Body of pancreas (tissue), 4 donors: ENCODE measurements around the gene DUSP8. TPM values are rescaled to one million over a fixed set of nuclear protein-coding genes. Genes with fewer than 3 reads are reported as not detected.
A peak's percentile ranks its signal among the peaks of the same experiment; 100 is the strongest.

Source experiments
- ATAC-seq: fragments of 150-250 bp; one replicate; pipeline ENCODE4 v1.9.1; 2016
- DNase-seq, 4 donors: peaks; one replicate each; pipeline ENCODE4 v3.0.0-alpha.2; 2019
- H3K27ac ChIP-seq, 4 donors: fragments of 200-600 bp; sonication (generic); 1 replicate in 3 of 4; 2 replicates in 1 of 4; pipeline versions ENCODE4 v1.5.1 to v1.6.1; 2016 to 2019; ENCODE audit warnings: mild to moderate bottlenecking in 1 of 4, mixed read lengths in 1 of 4, moderate library complexity in 1 of 4
- H3K27me3 ChIP-seq, 2 donors: fragments of 200-600 bp; sonication (generic); one replicate each; pipeline ENCODE4 v1.6.0; 2016; ENCODE audit warnings: mild to moderate bottlenecking in 1 of 2
- H3K36me3 ChIP-seq, 2 donors: fragments of 200-600 bp; sonication (generic); replicated peaks in 1 of 2; 2 replicates each; pipeline ENCODE4 v1.5.1; 2016; ENCODE audit warnings: low read depth in 2 of 2; ENCODE audit not compliant: insufficient read depth in 1 of 2
- H3K4me1 ChIP-seq: fragments of 200-600 bp; sonication (generic); one replicate; pipeline ENCODE4 v1.6.0; 2016
- H3K4me3 ChIP-seq, 2 donors: fragments of 200-600 bp; sonication (generic); 1 replicate in 1 of 2; 2 replicates in 1 of 2; pipeline ENCODE4 v1.5.1; 2016 to 2019
- H3K9me3 ChIP-seq, 3 donors: fragments of 200-600 bp; sonication (generic); 1 replicate in 2 of 3; 2 replicates in 1 of 3; pipeline ENCODE4 v1.5.1; 2016
- POLR2A ChIP-seq, 3 donors: fragments of 450-650 bp; IDR thresholded peaks; one replicate each; pipeline ENCODE4 v1.6.1; 2016; ENCODE audit warnings: antibody characterized with exemption in 3 of 3, mild to moderate bottlenecking in 2 of 3
- whole genome bisulfite sequencing, 2 donors: methylation state at CpG; one replicate each; pipeline ENCODE4 v1.1.5; 2017; 5-methylcytosine and 5-hydroxymethylcytosine counted together
- intact Hi-C: fragments of 100-400 bp; cut with DNase I; formaldehyde crosslinking; loops from one replicate; pipeline ENCODE4 v1.15.1; 2023
- total RNA-seq, 2 donors: library from RNA; depleted of rRNA; stranded (reverse); fragments of >200 nt; gene quantifications; one replicate each; pipeline ENCODE4 v1.1.0, GENCODE V29; 2016
- TF ChIP-seq, protein P1 (sequence below), 7 experiments: fragments of 450-650 bp in 4 of 7; fragments of 200-600 bp in 3 of 7; sonication (generic) in 3 of 7; IDR thresholded peaks; one replicate each; pipeline ENCODE4 v1.5.1; 2016 to 2019; ENCODE audit warnings: antibody characterized with exemption in 7 of 7

DUSP8 gene
- total RNA-seq, 2 donors from 2014 or later: 7.0 to 19.1 TPM

DNA sequence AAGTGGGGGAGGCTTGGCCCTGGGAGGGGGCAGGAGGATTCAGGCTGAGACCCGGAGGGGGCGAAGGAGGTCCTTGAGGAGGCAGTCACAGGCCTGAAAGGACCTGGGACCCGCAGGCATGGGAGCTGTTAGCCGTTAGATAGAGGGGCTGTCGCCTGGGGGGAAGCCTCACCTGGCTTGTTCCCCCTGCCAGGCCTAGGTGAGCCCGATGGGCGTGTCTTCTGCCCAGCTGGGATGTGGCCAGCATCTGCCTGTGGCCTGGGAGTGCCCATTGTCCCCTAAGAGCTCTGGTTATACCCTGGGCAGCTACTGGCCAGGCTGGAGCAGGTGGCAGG is 1.8 kb upstream of the DUSP8 start:
- peaks cover 41% of the 10 kb centered on the region for H3K4me1 ChIP-seq
- no peaks in the 10 kb centered on the region for H3K27me3 ChIP-seq
- intact Hi-C loops: no loop called here
- H3K36me3 ChIP-seq: no peaks in the 10 kb centered on the region
- ATAC-seq (peak; percentile 70), DNase-seq (peak; percentile 89 to 95 (median 94))
- 2 to 46% methylated on average over 3 to 7 of the region's 7 CpGs for WGBS, 2 donors
- TF ChIP-seq POLR2A (IDR thresholded peaks at IDR 0.05): peak; percentile 78 to 84 (median 83)
- TF ChIP-seq, protein P1, sequence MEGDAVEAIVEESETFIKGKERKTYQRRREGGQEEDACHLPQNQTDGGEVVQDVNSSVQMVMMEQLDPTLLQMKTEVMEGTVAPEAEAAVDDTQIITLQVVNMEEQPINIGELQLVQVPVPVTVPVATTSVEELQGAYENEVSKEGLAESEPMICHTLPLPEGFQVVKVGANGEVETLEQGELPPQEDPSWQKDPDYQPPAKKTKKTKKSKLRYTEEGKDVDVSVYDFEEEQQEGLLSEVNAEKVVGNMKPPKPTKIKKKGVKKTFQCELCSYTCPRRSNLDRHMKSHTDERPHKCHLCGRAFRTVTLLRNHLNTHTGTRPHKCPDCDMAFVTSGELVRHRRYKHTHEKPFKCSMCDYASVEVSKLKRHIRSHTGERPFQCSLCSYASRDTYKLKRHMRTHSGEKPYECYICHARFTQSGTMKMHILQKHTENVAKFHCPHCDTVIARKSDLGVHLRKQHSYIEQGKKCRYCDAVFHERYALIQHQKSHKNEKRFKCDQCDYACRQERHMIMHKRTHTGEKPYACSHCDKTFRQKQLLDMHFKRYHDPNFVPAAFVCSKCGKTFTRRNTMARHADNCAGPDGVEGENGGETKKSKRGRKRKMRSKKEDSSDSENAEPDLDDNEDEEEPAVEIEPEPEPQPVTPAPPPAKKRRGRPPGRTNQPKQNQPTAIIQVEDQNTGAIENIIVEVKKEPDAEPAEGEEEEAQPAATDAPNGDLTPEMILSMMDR (IDR thresholded peaks at IDR 0.05): no peak
- H3K9me3 ChIP-seq: no peaks in the 10 kb centered on the region
- peak overlapping the region; percentile 86 to 100 (median 94) for H3K27ac ChIP-seq
- peak overlapping the region in 1 of 2 donors; percentile 31 for H3K4me3 ChIP-seq

DNA sequence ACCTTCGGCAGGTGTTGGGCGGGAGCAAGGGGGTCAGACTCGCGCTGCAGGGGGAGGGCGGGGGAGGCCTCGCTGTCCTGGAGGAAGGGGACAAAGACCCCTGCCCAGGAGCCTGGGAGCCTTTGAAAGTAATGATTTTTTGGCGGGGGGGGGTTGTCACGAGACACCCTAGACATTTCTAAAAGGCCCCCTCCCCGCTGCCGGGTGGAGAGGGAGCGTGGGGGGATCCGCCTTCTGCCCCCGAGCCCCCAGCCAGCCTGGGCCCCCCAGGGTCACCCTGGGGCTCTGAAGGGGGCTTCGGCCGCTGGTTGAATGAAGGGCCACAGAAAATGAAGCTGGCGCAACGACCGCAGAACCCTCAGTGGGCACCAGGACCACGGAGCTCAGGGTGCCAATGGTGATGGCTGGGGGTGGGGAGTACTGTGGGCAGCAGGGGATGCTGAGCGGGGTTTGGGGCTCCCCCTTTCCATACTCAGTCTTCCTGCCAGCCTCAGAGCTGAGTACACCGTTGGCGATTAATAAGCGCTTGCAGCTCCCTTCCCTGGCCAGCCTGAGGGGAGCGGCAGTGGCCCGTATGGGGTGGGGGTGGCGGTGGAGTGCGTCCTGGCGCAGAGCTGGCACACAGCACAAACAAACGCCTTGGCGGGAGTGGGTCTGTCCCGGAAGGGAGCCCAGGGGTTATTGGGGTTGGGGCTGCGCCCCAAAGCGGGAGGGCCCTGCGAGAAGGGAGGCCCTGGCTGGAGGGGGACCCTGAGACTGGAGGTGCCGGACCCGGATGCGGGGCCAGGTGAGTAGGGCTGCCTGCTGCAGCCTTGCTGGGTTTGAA is 1.2 kb upstream of the DUSP8 start:
- no peaks in the 10 kb centered on the region for H3K27me3 ChIP-seq
- H3K36me3 ChIP-seq: no peaks in the 10 kb centered on the region
- WGBS, 2 donors: 1 to 4% methylated on average over 22 to 31 of the region's 37 CpGs
- ATAC-seq: peak; percentile 30
- H3K4me3 ChIP-seq: peak overlapping the region; percentile 13 to 84
- DNase-seq: peak; percentile 66 to 78 (median 71)
- H3K27ac ChIP-seq: peak overlapping the region; percentile 86 to 100 (median 94)
- intact Hi-C loops: no loop called here
- peaks cover 47% of the 10 kb centered on the region for H3K4me1 ChIP-seq
- no peak for TF ChIP-seq POLR2A (IDR thresholded peaks at IDR 0.05)
- TF ChIP-seq, protein P1 (IDR thresholded peaks at IDR 0.05): peak in 1 of 7 experiments; percentile 1
- H3K9me3 ChIP-seq: no peaks in the 10 kb centered on the region

DNA sequence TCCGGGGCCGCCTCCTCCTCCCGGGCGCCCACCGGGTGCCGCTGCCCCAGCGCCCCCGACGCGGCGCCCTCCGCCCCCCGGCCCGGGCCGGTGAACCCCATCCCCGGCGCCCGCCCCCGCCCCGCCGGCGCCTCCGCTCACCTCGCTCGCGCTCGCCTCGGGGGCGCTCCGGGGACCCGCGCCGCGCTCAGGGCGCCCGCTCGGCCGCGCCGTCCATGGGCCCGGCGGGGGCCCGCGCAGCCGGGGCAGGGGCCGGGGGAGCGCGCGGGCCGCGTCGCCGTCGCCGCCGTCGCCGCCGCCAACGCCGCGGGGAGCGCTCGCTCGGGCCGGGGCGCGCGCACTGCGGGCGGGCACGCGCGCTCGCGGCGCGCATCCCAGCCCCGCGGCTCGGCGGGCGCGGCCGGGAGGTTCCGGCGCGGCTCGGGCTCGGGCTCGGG is 293 bp downstream of the DUSP8 start:
- H3K4me3 ChIP-seq: peak overlapping the region in 1 of 2 donors; percentile 26
- no peaks in the 10 kb centered on the region for H3K9me3 ChIP-seq
- H3K4me1 ChIP-seq: peaks cover 62% of the 10 kb centered on the region
- WGBS, 2 donors: 0% methylated on average over 5 to 32 of the region's 91 CpGs
- H3K36me3 ChIP-seq: no peaks in the 10 kb centered on the region
- H3K27ac ChIP-seq: peak overlapping the region; percentile 72 to 88 (median 82)
- intact Hi-C loops: no loop called here
- no peak for ATAC-seq
- H3K27me3 ChIP-seq: no peaks in the 10 kb centered on the region
- TF ChIP-seq POLR2A (IDR thresholded peaks at IDR 0.05): no peak
- TF ChIP-seq, protein P1 (IDR thresholded peaks at IDR 0.05): no peak
- no peak for DNase-seq

DNA sequence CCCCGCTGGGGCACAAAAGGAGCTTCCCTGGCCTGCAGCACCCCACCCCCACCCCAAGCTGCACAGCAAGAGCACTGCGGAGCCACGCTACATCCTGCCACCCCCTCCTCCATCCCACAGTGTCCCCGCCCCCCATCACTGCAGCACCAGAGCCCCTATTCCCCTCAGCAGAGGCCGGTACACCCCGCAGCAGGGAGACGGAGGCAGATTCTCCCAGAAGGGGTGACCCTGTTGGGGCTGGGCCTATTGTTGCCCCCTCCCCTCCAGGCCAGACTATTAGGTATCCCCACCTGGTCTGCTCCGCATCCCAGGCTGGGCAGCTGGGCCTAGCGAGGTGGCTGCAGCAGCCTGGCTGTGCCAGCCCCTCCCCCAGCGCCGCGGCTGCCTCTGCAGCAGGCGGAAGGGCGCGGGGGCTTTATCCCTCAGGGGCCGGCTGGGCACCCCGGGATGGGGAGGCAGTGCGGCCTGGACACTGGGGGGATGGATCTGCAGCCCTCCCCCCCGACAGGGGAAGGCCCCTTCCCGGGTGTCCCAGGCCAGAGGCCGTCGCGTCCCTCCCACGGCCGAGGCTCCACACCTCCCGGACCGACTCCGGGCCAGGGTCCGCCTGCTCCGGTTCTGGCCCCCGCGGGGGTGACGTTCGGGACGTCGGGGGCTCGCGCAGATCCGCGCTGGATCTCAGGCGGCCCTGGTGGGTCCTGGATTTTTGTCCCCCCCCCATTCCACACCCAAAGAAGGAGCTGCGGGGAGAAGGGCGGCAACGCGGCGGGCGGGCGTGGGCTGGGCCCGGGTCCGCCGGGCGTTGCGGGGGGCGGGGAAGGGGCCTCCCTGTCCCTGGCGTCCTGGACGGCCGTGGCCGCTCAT is 943 bp downstream of the DUSP8 start:
- H3K27me3 ChIP-seq: no peaks in the 10 kb centered on the region
- no peaks in the 10 kb centered on the region for H3K9me3 ChIP-seq
- peak; percentile 41 to 51 (median 46) for TF ChIP-seq POLR2A (IDR thresholded peaks at IDR 0.05)
- TF ChIP-seq, protein P1 (IDR thresholded peaks at IDR 0.05): no peak
- 10% methylated on average over 42 of the region's 58 CpGs; no CpG with 5 or more reads in 1 of the 2 donors for WGBS, 2 donors
- DNase-seq (peak; percentile 46 to 71 (median 60)), ATAC-seq (no peak)
- H3K36me3 ChIP-seq: no peaks in the 10 kb centered on the region
- H3K27ac ChIP-seq: peak overlapping the region; percentile 72 to 88 (median 78)
- H3K4me1 ChIP-seq: peaks cover 63% of the 10 kb centered on the region
- intact Hi-C loops: no loop called here
- peak overlapping the region; percentile 26 to 41 for H3K4me3 ChIP-seq
